NCI-H526 treated with DMSO at 0.1 percent for 48 hours (cell line): ENCODE results near the gene CHIT1.
"Not testable (repeated sequence)": the region's sequence is repeated elsewhere in the genome, so short reads cannot be mapped to it uniquely, and the experiment has no call there.

ENCODE experiments used
- DNase-seq: peaks from one replicate; lab custom pipeline; 2025; lab: John Stamatoyannopoulos, UW

Gene CHIT1

DNA sequence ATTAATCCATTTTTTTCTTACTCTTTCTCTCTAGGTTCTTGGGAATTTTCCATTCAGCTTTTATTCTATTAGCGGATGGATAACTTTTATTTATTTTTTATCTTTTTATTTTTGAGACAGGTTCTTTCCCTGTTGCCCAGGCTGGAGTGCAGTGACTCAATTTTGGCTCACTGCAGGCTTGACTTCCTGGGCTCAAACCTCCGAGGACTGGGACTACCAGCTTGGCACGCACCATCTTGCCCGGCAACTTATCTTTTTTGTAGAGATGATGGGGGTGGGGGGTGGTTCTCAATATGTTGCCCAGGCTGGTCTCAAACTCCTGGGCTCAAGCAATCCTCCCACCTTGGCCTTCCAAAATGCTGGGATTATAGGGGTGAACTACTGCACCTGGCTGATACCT lies 36.1 kb upstream of the CHIT1 start:
- no peak for DNase-seq

DNA sequence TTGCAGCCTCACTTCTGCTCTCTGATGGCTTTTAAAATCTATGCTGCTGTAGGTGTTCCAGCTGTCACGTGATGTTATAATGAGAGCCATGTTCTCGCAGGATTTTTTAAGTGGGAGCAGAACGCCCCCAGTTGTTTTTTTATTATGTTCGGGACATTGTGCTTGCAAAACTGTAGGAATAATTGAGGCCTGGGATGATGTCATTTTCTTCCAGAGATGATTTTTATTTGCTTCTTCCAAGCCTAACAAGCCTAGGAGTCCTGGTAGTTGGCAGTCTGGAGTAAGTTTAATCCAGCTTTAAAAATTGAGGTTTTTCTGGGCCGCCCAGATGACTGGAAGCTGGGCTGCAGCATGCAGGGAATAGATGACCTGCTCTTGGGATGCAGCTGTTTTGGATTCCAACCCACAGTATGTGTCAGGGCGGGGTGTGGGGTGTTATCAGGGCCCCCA lies 34.6 kb upstream of the CHIT1 start:
- DNase-seq, result no peak

DNA sequence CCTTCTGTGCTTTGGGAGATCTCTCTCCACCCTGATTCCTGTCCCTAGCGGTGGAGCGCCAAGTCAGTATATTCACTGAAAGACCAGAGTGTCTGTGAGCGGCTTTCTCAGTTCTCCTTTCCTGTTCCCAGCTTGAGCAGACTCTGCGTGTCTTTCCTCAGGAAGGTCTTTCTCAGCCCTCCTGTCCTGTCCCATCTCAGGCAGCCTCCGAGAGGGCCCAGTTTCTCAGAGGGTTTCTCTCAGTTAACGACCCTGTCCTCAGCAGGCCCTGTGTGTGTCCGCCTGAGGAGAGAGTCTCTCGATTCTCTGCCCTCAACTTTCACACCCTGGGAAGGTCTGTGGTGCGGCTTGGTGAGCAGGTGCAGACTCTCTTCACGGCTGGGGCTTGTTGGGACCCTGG lies 34.0 kb upstream of the CHIT1 start:
- no peak for DNase-seq

DNA sequence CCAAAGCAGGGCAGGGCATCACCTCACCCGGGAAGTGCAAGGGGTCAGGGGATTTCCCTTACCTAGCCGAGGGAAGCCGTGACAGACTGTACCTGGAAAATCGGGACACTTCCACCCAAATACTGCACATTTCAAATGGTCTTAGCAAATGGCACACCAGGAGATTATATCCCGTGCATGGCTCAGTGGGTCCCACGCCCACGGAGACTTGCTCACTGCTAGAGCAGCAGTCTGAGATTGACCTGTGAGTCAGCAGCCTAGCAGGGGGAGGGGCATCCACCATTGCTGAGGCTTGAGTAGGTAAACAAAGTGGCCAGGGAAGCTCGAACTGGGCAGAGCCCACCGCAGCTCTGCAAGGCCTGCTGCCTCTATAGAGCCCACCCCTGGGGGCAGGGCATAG lies 27.2 kb upstream of the CHIT1 start:
- not testable (repeated sequence) for DNase-seq

DNA sequence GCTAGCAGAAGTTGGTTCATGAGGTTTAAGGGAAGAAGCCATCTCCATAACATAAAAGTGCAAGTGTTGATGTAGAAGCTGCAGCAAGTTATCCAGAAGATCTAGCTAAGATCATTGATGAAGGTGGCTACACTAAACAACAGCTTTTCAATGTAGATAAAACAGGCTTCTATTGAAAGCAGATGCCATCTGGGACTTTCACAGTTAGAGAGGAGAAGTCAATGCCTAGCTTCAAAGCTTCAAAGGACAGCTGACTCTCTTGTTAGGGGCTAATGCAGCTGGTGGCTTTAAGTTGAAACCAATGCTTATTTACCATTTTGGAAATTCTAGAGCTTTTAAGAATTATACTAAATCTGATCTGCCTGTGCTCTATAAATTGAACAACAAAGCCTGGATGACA lies 25.3 kb upstream of the CHIT1 start:
- not testable (repeated sequence) for DNase-seq

DNA sequence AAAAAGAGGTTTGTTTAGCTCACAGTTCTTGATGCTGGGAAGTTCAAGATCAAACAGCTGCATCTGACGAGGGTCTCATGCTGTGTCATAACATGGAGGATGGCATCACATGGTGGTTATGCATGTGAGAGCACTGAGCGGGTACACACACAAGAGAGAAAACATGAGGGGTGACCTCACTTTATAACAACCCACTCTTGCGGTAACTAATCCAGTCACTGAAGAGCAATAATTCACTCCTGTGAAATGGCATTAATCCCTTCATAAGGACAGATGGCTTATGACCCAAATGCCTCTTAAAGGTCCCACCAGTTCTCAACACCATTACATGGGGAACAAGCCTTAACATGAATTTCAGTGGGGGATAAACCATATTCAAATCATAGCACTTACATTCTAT lies 23.2 kb upstream of the CHIT1 start:
- no peak for DNase-seq

DNA sequence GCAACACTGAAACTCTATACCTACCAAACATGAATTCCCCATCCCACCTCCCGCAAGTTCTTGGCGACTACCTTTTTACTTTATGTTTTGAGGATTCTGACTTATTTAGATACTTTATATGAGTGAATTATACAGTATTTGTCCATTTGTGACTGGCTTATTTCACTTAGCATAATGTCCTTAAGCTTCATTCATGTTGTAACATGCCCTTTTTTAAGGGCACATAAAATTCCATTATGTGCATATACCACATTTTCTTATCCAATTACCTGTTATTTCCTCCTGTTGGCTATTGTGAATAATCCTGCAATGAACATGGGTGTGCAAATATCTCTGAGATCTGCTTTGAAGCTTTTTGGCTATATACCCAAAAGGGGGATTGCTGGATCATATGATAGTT lies 22.0 kb upstream of the CHIT1 start:
- DNase-seq, result no peak

DNA sequence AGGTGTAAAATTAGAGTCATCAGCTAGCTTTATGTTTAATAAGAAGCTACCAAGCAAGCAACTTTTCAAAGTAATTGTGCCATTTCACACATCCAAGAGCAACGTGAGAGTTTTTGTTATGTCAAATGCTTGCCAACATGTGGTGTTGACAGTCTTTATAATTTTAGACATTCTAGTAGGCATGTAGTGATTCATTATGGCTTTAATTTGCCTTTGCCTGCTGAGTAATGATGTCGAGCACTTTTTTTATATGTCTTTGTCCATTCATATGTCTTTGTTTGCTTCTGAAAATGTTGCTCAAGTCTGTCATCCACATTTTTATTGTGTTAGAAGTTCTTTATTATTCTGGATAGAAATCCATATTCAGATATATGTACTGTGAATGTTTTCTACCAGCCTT lies 21.4 kb upstream of the CHIT1 start:
- no peak for DNase-seq

DNA sequence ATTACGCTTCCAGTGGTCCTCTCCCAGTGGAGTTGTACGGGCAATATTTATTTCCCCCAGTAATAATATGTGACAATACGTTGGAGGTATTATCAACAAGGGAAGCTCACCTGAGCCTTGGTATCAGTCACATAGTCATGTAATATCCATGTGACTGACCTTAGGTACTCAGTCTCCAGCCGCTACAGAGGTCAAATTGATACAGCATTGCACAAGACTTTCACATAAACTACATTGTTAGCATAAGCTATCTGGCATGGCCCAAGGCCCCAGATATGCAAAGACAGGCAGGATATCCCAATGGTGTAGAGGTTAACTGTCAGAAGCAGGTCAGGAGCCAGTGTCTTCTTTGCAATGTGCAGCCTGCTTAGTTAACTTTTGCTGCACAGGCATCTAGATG lies 15.3 kb upstream of the CHIT1 start:
- no peak for DNase-seq

DNA sequence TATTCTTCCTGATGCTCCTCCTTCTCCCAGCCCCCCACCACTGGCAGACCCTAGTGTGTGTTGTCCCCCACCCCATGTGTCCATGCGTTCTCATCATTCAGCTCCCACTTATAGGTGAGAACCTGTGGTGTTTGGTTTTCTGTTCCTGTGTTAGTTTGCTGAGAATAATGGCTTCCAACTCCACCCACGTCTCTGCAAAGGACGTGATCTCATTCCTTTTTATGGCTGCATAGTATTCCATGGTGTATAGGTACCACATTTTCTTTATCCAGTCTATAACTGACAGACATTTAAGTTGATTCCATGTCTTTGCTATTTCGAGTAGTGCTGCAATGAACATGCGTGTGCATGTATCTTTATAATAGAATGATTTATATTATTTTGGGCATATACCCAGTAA lies 12.2 kb upstream of the CHIT1 start:
- not testable (repeated sequence) for DNase-seq

DNA sequence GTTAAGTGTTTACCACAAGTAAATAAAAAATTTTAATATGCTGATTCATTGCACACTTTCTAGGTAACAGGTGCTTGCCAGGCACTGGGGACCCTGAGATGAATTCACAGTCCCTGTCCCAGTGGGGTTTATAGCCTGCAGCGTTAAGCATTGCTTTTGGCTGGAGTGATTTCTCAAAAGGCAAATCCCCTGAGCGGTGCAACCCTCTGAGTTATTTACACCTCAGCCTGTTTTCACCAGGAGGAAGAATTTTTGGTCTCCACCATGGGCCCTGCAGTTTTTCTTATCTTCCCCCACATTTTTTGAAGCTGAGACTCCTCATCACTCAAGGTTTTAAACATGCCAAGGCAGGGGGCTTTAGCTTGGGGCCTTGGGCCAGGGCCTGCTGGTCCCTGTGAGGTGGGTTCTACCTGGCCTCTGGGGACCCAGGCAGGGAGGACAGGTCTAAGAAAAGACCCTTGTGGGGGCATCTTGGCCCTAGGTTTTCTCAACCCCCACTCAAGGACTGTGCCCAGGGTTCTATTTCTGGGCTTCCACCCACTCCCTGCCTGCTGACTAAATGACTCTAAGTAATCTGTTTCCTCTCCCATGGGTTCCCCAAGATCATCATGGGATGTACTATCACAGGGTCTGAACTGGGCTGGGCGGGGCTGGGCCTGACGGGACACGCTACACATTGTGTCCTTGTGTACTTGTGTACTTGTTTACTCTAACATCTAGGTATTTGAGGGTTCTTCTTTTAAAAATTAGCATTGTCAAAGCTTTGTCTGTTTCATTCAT lies 10.2 kb upstream of the CHIT1 start:
- DNase-seq, result no peak

DNA sequence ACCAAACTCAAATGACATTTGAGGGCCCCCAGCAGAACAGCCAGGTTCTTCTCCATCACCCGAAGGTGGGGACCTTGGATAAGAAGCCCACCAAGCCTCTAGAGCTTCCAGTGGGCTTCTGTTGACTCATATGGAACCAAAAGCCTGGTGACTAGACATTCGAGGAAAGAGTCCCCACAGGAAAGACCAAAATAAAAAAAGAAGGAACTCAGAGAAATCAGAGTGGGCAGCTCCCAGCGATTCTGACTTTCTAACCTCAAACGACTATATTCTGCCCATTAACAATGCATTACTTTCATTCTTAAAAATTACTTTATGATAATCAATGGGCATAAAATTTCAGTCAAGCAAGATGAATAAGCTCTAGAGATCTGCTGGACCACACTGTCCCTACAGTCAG lies 9.6 kb upstream of the CHIT1 start:
- no peak for DNase-seq

DNA sequence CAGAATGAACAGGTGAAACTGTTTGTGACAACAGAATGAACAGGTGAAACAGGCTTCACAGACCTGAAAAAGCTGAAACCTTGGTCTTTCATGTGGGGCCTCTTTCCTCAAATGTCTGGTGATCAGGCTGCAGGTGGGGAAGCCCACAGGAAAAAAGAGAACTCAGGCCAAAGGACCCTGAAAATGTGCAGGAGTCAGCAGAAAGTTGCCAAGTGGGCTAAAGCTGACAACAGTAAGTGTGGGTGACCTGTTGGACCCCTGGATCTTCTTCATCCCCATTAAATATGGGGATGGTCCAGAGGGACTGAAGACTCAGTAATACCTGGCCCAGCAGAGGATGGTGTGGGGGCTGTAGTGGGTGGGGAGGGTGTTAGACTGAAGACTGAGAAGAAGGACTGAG lies 9.1 kb upstream of the CHIT1 start:
- DNase-seq, result no peak

DNA sequence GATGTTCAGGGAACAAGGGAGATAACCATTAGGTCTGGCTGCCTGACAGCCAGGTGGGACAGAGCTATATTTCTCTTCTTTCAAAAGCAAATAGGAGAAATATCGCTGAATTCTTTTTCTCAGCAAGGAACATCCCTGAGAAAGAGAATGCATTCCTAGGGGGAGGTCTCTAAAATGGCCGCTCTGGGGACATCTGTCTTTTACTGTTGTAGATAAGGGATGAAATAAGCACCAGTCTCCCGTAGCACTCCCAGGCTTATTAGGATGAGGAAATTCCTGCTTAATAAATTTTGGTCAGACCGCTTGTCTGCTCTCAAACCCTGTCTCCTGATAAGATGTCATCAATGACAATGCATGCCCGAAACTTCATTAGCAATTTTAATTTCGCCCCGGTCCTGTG lies 5.4 kb upstream of the CHIT1 start:
- not testable (repeated sequence) for DNase-seq

DNA sequence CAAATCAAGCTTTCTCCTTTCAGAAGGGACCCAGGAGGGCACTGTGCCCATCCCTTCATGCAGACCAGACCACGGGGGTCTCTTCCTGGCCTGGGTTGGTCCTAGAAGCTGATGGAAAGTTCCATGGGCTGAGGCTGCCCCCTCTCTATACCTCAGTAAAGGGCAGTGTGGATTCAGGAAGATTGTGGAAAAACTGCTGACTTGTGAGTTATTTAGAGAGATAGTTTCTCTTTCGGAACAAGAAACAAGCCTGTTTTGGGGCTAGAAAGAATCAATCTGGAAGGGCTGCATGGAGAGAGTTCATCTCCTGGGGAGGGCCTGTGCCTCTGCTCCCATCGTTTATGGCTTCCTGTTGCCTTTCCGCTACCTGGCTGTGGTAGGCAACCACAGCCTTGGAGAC lies 803 bp downstream of the CHIT1 start:
- no peak for DNase-seq

DNA sequence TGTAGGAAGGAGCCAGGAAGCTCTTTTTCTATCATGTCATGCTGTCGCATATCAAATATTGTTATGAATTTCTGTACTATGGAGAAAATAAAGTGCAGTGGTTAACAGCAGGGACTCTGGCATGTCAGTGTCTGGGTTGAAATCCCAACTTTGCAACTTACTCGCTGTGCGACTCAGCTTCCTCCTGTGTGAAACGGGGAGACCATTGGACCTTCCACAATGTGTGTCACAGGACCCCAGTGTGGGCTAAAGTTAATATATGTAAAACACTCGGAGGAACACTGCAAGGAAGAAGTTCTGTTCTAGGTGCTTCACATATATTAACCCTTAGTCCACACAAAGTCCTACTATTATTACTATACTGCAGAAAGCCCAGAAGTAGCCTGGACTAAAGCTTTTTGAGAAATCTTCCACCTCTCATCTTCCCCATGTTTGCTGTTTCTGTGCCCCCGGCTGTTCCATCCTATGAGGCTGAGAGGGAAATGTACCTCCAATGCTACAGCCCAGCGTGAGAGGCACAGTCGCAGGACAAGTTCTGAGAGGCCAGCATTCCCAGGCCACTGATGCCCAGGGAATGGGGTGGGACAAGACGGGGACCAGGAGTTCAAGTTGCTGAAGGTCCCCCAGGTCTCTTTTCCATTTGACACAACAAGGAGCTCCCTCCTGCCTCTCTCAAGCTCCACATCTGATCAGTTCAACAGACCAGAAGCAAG lies 1.9 kb downstream of the CHIT1 start:
- DNase-seq, result no peak

DNA sequence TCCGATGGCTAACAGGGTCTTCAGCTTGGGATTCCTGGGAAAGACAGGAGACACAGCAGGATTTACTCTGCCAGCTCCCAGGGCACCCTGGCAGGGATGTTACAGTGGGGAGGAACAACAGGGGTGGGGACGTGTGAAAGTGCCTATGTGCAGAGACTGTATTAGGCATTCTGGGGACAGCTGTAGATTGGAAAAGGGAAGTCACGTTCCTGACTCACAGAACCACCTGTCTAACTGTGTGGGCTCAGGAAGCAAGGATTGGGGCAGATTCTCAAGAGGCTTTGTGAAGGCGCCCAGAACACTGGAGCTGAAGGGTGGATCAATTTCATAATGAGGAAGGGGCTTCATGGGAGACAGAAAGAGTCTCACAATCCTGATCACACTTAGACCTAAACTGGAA lies 4.4 kb downstream of the CHIT1 start:
- no peak for DNase-seq

DNA sequence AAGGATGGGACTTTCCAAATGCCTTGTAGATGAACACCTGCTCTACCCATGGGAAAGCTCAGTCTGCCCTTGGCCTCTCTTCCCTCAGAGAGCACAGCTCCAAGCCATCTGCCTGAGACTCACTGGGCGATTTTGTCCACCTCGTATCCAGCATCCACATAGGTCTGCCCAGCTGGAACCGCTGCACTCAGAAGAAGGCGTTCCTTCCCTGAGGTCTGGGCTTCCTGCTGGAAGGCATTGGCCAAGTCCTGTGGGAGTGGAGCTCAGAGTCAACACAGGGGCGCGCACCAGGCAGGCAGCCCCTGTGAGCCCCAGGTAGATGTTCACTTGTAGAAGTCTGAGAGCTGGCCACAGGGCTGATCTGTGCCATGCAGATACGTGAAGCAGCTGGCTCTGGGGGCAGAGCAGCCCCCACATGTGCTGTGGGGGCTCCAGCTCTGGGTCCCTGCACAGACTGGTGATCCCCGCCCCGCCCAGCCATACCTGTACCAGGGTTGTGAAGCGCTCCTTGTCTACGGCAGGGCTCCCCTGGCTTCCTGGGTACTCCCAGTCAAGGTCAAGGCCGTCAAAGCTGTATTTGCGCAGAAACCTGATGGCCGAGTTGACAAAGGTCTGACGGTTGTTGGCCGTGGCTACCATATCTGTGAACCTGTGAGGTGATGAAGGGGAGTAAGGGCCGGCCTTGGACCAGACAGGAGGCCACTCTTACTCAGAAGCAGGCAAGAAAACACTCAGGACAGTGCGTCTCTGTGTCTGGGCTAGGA lies 6.3 kb downstream of the CHIT1 start:
- DNase-seq, result no peak

DNA sequence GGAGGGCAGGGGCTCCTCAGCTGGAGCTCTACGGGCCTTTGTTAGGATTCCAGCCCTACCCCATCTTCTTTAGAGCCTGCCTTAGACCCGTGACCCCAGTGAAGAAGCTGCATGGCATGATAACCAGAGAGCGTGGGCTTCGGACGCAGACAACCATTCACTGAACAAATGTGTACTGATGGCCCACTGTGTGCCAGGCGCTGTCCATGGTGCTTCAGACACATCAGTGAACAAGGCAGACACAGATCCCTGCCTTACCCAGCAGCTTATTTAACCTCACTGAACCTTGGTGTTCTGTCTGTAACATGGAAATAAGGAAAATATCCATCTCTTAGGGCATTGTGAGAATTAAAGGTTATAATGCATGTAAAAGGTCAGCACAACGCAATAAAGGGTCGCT lies 9.5 kb downstream of the CHIT1 start:
- no peak for DNase-seq

DNA sequence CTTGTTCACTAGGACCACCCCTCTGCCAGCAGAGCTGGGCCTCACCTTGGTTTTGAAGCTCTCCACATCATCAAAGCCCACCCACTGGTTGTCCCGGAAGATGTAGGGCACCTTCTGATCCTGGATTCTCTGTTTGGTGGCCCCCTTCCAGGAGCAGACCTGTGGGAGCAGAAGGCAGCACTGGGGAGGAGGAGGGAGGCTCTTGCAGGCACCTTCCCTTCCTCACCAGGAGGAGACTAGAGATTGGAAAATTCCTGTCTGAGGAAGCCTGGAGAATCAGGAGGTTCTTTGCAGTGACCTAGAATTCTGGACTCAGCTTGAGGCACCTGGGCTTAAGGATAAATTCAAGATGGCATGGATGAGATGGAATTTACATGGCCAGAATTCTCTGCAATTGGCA lies 10.3 kb downstream of the CHIT1 start:
- DNase-seq, result no peak

DNA sequence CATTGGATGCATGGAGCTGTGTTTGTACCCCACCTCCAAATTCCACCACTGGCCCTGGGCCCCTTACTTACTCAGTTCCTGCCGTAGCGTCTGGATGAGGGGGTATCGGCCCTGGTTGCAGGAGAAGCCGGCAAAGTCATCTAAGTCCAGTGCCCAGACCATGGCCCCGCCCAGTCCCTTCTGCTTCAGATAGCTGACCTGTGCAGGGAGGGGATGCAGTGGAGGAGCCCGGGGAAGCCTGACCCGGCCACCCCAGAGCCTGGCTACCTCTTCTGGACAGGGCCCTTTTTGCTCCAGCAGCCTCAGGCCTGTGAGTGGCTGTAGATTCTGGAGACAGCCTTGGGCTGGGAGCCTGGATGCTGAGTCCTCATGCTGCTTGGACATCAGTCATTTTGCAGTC lies 11.8 kb downstream of the CHIT1 start:
- no peak for DNase-seq

DNA sequence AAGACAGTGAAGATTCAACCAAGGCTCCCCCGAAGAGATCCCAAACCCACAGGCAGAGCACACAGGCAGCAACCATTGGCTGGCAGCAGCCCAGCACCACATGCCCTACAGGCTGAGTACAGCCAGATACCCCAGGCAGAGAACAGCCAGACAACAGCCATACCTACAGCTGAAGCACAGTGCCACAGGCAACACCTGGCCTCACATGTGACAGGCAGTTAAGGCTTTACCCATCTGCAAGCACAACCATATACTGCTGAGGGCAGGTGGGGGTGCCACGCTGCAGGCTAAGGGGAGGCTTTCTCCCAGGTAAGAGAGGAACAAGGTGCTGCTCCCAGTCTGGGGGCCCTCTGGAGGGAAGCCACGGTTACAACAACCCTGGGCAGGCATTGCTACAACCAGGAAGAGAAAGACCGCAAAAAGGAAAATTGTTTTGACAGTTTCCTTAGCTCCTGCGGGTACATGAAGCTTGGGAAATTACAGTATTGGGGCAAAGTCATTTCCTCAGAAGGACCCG lies 12.3 kb downstream of the CHIT1 start:
- DNase-seq, result no peak
